MM.1S (cell line): Measurements from ENCODE around the gene DLGAP1.

Source experiments
- DNase-seq: peaks from one replicate; pipeline ENCODE4 v3.0.0-alpha.2; 2015
- H2AFZ ChIP-seq: fragments of 300-600 bp; sonication (generic); 2 replicates; pipeline ENCODE4 v1.6.0; 2016; ENCODE audit warnings: antibody characterized with exemption, low read length
- H3F3A ChIP-seq: fragments of 300-600 bp; sonication (generic); 2 replicates; pipeline ENCODE4 v1.6.1; 2016; ENCODE audit warnings: mild to moderate bottlenecking, antibody characterized with exemption, low read length, moderate library complexity, mixed read lengths; ENCODE audit not compliant: insufficient read depth
- H3K27ac ChIP-seq: fragments of 300-600 bp; sonication (generic); 2 replicates; pipeline ENCODE4 v1.5.1; 2016; ENCODE audit warnings: mild to moderate bottlenecking, low read length
- H3K27me3 ChIP-seq: fragments of 300-600 bp; sonication (generic); replicated peaks from 2 replicates; pipeline ENCODE4 v1.6.0; 2016; ENCODE audit warnings: low read length; ENCODE audit not compliant: insufficient read depth
- H3K36me3 ChIP-seq: fragments of 300-600 bp; sonication (generic); replicated peaks from 2 replicates; pipeline ENCODE4 v1.6.1; 2016; ENCODE audit warnings: mild to moderate bottlenecking, low read length, mixed read lengths; ENCODE audit not compliant: insufficient read depth
- H3K4me1 ChIP-seq: fragments of 300-600 bp; sonication (generic); 2 replicates; pipeline ENCODE4 v1.6.1; 2016; ENCODE audit warnings: low read length, mixed read lengths
- H3K4me2 ChIP-seq: fragments of 300-600 bp; sonication (generic); 2 replicates; pipeline ENCODE4 v1.6.0; 2016; ENCODE audit warnings: low read depth, low read length
- H3K4me3 ChIP-seq: fragments of 300-600 bp; sonication (generic); 2 replicates; pipeline ENCODE4 v1.5.1; 2016; ENCODE audit warnings: low read length, mixed read lengths
- H3K79me2 ChIP-seq: fragments of 300-600 bp; sonication (generic); 2 replicates; pipeline ENCODE4 v1.6.1; 2016; ENCODE audit warnings: mixed run types, low read length, mixed read lengths
- H3K9ac ChIP-seq: fragments of 300-600 bp; sonication (generic); 2 replicates; pipeline ENCODE4 v1.6.1; 2016; ENCODE audit warnings: low read length, mixed read lengths
- H3K9me2 ChIP-seq: fragments of 300-600 bp; sonication (generic); replicated peaks from 2 replicates; pipeline ENCODE4 v1.6.1; 2016; ENCODE audit warnings: mild to moderate bottlenecking, low read length, mixed read lengths; ENCODE audit not compliant: insufficient read depth
- H3K9me3 ChIP-seq: fragments of 300-600 bp; sonication (generic); replicated peaks from 2 replicates; pipeline ENCODE4 v1.6.1; 2016; ENCODE audit warnings: mild to moderate bottlenecking, low read length, mixed read lengths; ENCODE audit not compliant: insufficient read depth
- H4K20me1 ChIP-seq: fragments of 300-600 bp; sonication (generic); 2 replicates; pipeline ENCODE4 v1.6.1; 2016; ENCODE audit warnings: mild to moderate bottlenecking, low read length, moderate library complexity, mixed read lengths; ENCODE audit not compliant: insufficient read depth
- CTCF ChIP-seq: fragments of 300-600 bp; sonication (generic); IDR thresholded peaks from 2 replicates; pipeline ENCODE4 v1.5.1; 2016; ENCODE audit warnings: antibody characterized with exemption, low read length, mixed read lengths
- EZH2 ChIP-seq: fragments of 300-600 bp; sonication (generic); optimal IDR thresholded peaks from 2 replicates; pipeline ENCODE3; 2017; ENCODE audit warnings: low read depth, mild to moderate bottlenecking, antibody characterized with exemption, low read length, mixed read lengths
- EZH2phosphoT487 ChIP-seq: fragments of 300-600 bp; sonication (generic); IDR thresholded peaks from 2 replicates; pipeline ENCODE4 v1.6.1; 2018; ENCODE audit warnings: antibody characterized with exemption, low read length

Gene DLGAP1

DNA sequence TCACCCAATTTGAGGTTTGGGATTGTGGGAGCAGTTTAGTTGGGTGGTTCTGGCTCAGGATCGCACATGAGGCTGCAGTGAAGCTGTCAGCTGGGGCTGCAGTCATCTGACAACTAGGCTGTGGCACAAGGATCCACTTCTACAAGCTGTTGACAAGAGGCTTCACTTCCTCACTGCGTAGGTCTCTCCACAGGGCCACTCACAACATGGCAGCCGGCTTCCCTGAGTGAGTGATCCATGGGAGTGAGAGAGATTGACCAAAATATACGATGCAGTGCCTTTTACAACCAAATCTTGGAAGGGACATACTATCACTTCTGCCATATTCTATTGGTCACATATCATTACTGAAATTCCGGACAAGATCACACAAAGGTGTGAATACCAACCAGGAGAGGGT, 187.5 kb downstream of the DLGAP1 start:
- Histone ChIP-seq H3K9ac (no peak overlapping the region), H3K9me2 (no peaks in the 10 kb centered on the region), H3K9me3 (no peaks in the 10 kb centered on the region), H3F3A (no peaks in the 10 kb centered on the region), H3K79me2 (no peaks in the 10 kb centered on the region), H3K4me2 (no peak overlapping the region), H3K4me3 (no peak overlapping the region), H3K27ac (no peak overlapping the region), H3K36me3 (no peaks in the 10 kb centered on the region), H3K4me1 (no peaks in the 10 kb centered on the region), H4K20me1 (no peaks in the 10 kb centered on the region), H3K27me3 (no peaks in the 10 kb centered on the region), H2AFZ (no peak overlapping the region)
- no peak for DNase-seq
- TF ChIP-seq EZH2 = no peak
- TF ChIP-seq CTCF = no peak
- no peak for TF ChIP-seq EZH2phosphoT487

DNA sequence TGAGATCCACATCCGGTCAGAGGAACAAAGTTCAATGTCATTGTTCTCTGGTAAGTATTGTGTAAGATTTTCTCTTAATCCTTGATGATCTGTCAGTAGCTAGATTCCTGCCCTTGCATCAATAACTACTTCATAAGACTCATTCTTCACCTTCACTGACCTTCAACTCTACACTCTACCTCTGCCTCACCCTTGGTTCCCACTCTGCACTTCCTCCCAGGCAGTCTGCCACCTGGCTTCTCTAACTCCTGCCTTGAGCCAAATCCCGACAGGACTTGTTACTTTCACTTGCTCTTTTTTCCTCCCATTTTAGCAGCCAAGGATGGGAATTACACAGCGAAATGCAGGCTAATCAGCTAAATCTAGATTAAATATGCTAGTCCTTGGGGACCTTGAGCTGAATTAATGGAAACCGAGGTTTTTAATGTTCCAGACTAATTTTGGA, 190.7 kb downstream of the DLGAP1 start:
- no peak for DNase-seq
- H3K4me1 ChIP-seq = no peaks in the 10 kb centered on the region
- no peaks in the 10 kb centered on the region for H3K36me3 ChIP-seq
- no peaks in the 10 kb centered on the region for H3K9me2 ChIP-seq
- H3F3A ChIP-seq = no peaks in the 10 kb centered on the region
- TF ChIP-seq CTCF = no peak
- no peak for TF ChIP-seq EZH2phosphoT487
- TF ChIP-seq EZH2 = no peak
- no peak overlapping the region for H3K27ac ChIP-seq
- H3K27me3 ChIP-seq = no peaks in the 10 kb centered on the region
- H2AFZ ChIP-seq = no peak overlapping the region
- no peak overlapping the region for H3K9ac ChIP-seq
- H4K20me1 ChIP-seq = no peaks in the 10 kb centered on the region
- no peaks in the 10 kb centered on the region for H3K9me3 ChIP-seq
- H3K4me3 ChIP-seq = no peak overlapping the region
- no peak overlapping the region for H3K4me2 ChIP-seq
- H3K79me2 ChIP-seq = no peaks in the 10 kb centered on the region

GRCh38 chr18:4260107-4260506, 195.0 kb downstream of the DLGAP1 start:
- no peaks in the 10 kb centered on the region for H3K9me3 ChIP-seq
- no peaks in the 10 kb centered on the region for H3K27me3 ChIP-seq
- TF ChIP-seq EZH2phosphoT487 (no peak), EZH2 (no peak), CTCF (no peak)
- H3K36me3 ChIP-seq = no peaks in the 10 kb centered on the region
- no peak overlapping the region for H3K4me3 ChIP-seq
- H3K4me2 ChIP-seq = no peak overlapping the region
- no peaks in the 10 kb centered on the region for H3K9me2 ChIP-seq
- no peaks in the 10 kb centered on the region for H3F3A ChIP-seq
- no peak for DNase-seq
- H3K27ac ChIP-seq = no peak overlapping the region
- no peaks in the 10 kb centered on the region for H3K79me2 ChIP-seq
- H3K9ac ChIP-seq = no peak overlapping the region
- H2AFZ ChIP-seq = no peak overlapping the region
- no peaks in the 10 kb centered on the region for H3K4me1 ChIP-seq
- no peaks in the 10 kb centered on the region for H4K20me1 ChIP-seq
